H1 (cell line): Measurements from ENCODE around the gene TOMM22.
A peak's percentile ranks its signal among the peaks of the same experiment; 100 is the strongest.

Source experiments
- CEBPB ChIP-seq: IDR thresholded peaks from 2 replicates; pipeline ENCODE4 v1.6.1; 2012; ENCODE audit warnings: low read depth, low read length
- CREB1 ChIP-seq: IDR thresholded peaks from 2 replicates; pipeline ENCODE4 v1.6.1; 2012; ENCODE audit warnings: inconsistent platforms
- CTCF ChIP-seq, 3 experiments: IDR thresholded peaks; 1 replicate in 2 of 3; 2 replicates in 1 of 3; pipeline versions ENCODE4 v1.5.1 to v1.6.1; 2011; ENCODE audit warnings: low read length in 3 of 3, mild to moderate bottlenecking in 3 of 3, inconsistent platforms in 2 of 3, low read depth in 1 of 3, moderate library complexity in 1 of 3; ENCODE audit not compliant: insufficient read depth in 1 of 3; ENCODE audit errors: control extremely low read depth in 1 of 3
- E2F6 ChIP-seq: IDR thresholded peaks from 2 replicates; pipeline ENCODE4 v1.6.1; 2012; ENCODE audit warnings: inconsistent platforms
- HDAC6 ChIP-seq: IDR thresholded peaks from one replicate; pipeline ENCODE4 v1.7.1; 2012; ENCODE audit warnings: low read depth, mild to moderate bottlenecking, inconsistent platforms, low read length, moderate library complexity
- POLR2A ChIP-seq, 2 experiments: IDR thresholded peaks; 1 replicate in 1 of 2; 2 replicates in 1 of 2; pipeline ENCODE4 v1.6.1; 2011; ENCODE audit warnings: low read depth in 2 of 2, low read length in 2 of 2, mild to moderate bottlenecking in 2 of 2; ENCODE audit errors: control extremely low read depth in 1 of 2
- RAD21 ChIP-seq, 2 experiments: IDR thresholded peaks in 1 of 2; conservative IDR thresholded peaks in 1 of 2; 2 replicates each; pipeline ENCODE4 v1.6.1; 2011; ENCODE audit warnings: low read depth in 2 of 2, low read length in 2 of 2, improper control_type of control experiment in 1 of 2, inconsistent platforms in 1 of 2, mild to moderate bottlenecking in 1 of 2, moderate library complexity in 1 of 2
- RXRA ChIP-seq: IDR thresholded peaks from 2 replicates; pipeline ENCODE4 v1.6.1; 2011; ENCODE audit warnings: low read depth, mild to moderate bottlenecking, low read length, moderate library complexity; ENCODE audit not compliant: insufficient read depth
- SUZ12 ChIP-seq: fragments of 200-600 bp; sonication (generic); IDR thresholded peaks from 2 replicates; pipeline ENCODE4 v1.6.1; 2012; ENCODE audit warnings: mild to moderate bottlenecking, inconsistent platforms, low read length, moderate library complexity, mixed read lengths
- TF ChIP-seq, protein P1 (sequence below): IDR thresholded peaks from 2 replicates; pipeline ENCODE4 v1.6.1; 2011; ENCODE audit warnings: low read depth, mild to moderate bottlenecking, low read length; ENCODE audit not compliant: insufficient read depth

GRCh38 chr22:38699784-38700183, 18.0 kb downstream of the TOMM22 start:
- TF ChIP-seq HDAC6 (no peak), RXRA (no peak), CREB1 (no peak), CTCF (IDR thresholded peaks at IDR 0.05; ENCODE audit: control extremely low read depth in 1 of 3, insufficient read depth in 1 of 3, low read depth in 1 of 3, low read length in 3 of 3) (no peak), SUZ12 (no peak), POLR2A (IDR thresholded peaks at IDR 0.05; ENCODE audit: control extremely low read depth in 1 of 2, low read depth in 2 of 2, low read length in 2 of 2) (0 out of 3 replicates have a peak, but pooled peaks of 1 of the 2 experiments have one; percentile 35), CEBPB (no peak), E2F6 (no peak), RAD21 (IDR thresholded peaks at IDR 0.05 in 1 of 2, conservative IDR thresholded peaks at IDR 0.05 in 1 of 2; ENCODE audit: low read depth in 2 of 2, low read length in 2 of 2) (no peak)
- TF ChIP-seq, protein P1, sequence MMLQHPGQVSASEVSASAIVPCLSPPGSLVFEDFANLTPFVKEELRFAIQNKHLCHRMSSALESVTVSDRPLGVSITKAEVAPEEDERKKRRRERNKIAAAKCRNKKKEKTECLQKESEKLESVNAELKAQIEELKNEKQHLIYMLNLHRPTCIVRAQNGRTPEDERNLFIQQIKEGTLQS: no peak
